Measurements from ENCODE around the gene DPF3.

- TF ChIP-seq, protein P1, sequence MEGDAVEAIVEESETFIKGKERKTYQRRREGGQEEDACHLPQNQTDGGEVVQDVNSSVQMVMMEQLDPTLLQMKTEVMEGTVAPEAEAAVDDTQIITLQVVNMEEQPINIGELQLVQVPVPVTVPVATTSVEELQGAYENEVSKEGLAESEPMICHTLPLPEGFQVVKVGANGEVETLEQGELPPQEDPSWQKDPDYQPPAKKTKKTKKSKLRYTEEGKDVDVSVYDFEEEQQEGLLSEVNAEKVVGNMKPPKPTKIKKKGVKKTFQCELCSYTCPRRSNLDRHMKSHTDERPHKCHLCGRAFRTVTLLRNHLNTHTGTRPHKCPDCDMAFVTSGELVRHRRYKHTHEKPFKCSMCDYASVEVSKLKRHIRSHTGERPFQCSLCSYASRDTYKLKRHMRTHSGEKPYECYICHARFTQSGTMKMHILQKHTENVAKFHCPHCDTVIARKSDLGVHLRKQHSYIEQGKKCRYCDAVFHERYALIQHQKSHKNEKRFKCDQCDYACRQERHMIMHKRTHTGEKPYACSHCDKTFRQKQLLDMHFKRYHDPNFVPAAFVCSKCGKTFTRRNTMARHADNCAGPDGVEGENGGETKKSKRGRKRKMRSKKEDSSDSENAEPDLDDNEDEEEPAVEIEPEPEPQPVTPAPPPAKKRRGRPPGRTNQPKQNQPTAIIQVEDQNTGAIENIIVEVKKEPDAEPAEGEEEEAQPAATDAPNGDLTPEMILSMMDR (IDR thresholded peaks at IDR 0.05), result no peak
- TF ChIP-seq POLR2A (IDR thresholded peaks at IDR 0.05), result no peak
Measured at GRCh38 chr14:72845683-72846082, 48.2 kb downstream of the DPF3 start.

Data from heart left ventricle (tissue), 13 donors.